HL-60/S4 treated with phorbol 12-myristate 13-acetate at 8.2 ng/mL for 4 days and 3 days (cell line): Measurements from ENCODE around the gene SPG11.
"Not testable (repeated sequence)": the region's sequence is repeated elsewhere in the genome, so short reads cannot be mapped to it uniquely, and the experiment has no call there.

Source experiments
- in situ Hi-C: fragments of 300-500 bp; cut with MboI; formaldehyde crosslinking; loops from 2 replicates; pipeline ENCODE4 v1.15.0; 2022; ENCODE audit warnings: low sequenced_read_pairs

SPG11 gene

GRCh38 chr15:44532689-44533088 is 130.8 kb downstream of the SPG11 start:
- in situ Hi-C loops: no loop called here

- in situ Hi-C loops: not testable (repeated sequence)
Measured at GRCh38 chr15:44532275-44532674, 131.2 kb downstream of the SPG11 start.

- in situ Hi-C loops: no loop called here
Measured at GRCh38 chr15:44530653-44531052, 132.8 kb downstream of the SPG11 start.

GRCh38 chr15:44529864-44530604 is 133.4 kb downstream of the SPG11 start:
- in situ Hi-C loops: no loop called here

- in situ Hi-C loops: no loop called here
Measured at GRCh38 chr15:44527241-44527640, 136.2 kb downstream of the SPG11 start.

- in situ Hi-C loops: no loop called here
Measured at GRCh38 chr15:44525018-44525417, 138.4 kb downstream of the SPG11 start.

- in situ Hi-C loops: no loop called here
Measured at GRCh38 chr15:44519537-44519936, 143.9 kb downstream of the SPG11 start.

- in situ Hi-C loops: no loop called here
Measured at GRCh38 chr15:44516436-44516835, 147.0 kb downstream of the SPG11 start.
